HG03064 (cell line): ENCODE results near the gene AGTR1.
"Not testable (repeated sequence)": the region's sequence is repeated elsewhere in the genome, so short reads cannot be mapped to it uniquely, and the experiment has no call there.

Source experiments
- ATAC-seq: cut with Tn5 transposase; IDR thresholded peaks from one replicate; pipeline ENCODE4 v1.9.1; 2021; ENCODE audit warnings: low read depth; ENCODE audit not compliant: unreplicated experiment

The AGTR1 gene

DNA sequence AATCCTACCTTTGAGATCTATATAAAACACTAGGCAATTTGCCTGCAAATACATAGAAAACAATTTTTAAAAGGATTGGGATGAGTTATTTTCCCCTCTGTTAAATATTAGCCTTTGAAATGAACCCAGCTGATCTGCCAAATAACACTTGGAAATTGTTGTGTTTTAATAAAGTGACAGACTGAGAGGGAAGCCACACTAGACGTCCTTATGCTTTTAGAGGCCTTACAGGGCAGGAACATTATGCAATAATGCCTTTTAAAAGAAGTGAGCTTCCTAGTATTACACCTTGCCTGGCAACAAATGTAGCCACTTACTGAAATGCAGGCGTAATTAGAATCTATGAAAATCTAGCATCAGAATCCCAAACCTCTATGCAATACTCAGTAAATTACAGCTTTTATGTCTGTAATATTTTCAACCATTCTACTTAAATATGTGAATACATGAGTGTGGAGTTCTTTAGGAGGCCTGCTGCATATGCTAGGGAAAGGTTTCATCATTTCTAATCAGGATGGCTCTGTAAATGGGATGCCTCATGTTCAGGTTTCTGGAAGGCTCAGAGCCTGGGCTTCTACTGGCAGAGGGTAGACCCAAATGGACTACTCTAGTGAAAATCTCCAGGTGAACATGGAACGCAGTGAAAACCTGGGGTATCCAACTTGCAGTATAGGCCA lies 20.3 kb downstream of the AGTR1 start:
- ATAC-seq, result no peak

- no peak for ATAC-seq
These were observed 21.5 kb downstream of the AGTR1 start for GRCh38 chr3:148718982-148719862.

- ATAC-seq, result no peak
These were observed 23.2 kb downstream of the AGTR1 start for GRCh38 chr3:148720873-148721272.

GRCh38 chr3:148723631-148724030 lies 25.9 kb downstream of the AGTR1 start:
- ATAC-seq, result no peak

- ATAC-seq, result no peak
These were observed 29.5 kb downstream of the AGTR1 start for GRCh38 chr3:148727231-148727630.

GRCh38 chr3:148728753-148729152 lies 31.1 kb downstream of the AGTR1 start:
- ATAC-seq, result no peak

DNA sequence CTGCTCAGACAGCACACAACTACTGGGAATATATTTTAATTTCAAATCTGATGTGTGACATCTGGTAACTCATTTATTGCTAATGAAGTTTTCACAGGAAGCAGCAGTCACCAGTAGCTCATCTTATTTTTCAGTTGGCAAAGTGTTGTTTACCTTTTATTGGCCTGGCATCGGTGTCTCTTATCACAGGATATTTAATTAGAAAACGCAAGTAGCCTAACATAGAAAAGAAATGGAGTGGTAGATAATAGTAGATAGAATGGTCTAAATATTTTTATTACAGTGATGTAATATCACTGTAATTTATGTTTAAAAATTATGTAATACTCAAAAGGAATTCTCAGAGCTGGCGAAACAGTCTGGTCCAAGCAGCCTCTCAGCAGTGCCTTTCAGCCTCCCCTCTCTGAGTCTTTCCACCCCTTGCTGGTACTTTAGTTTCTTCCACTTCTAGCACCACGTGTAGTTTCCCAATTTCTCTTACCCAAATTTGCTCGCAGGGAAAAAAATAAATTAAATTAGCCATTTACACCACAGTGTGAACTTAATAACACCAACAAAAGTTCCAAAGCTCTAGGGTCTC lies 31.9 kb downstream of the AGTR1 start:
- ATAC-seq, result no peak

- ATAC-seq, result no peak
These were observed 33.0 kb downstream of the AGTR1 start for GRCh38 chr3:148730676-148731075.

DNA sequence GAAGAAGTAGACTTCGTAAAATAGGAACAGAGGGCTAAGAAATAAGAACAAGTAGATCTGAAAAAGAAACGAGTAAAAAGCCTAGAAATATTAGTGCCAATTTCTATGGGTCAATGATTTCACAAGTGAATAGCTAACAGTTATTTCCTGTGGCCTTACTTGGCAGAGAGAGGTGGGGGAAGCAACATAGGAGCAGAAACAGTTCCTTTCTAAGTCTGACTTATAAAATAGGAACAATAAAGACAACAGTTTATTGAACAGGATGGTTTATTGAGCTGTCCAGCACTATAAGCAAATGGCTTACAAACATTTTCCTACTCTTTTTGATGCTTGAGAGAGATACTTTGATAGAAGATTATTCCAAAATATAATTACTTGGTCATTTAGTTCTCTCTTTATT lies 37.9 kb downstream of the AGTR1 start:
- no peak for ATAC-seq

DNA sequence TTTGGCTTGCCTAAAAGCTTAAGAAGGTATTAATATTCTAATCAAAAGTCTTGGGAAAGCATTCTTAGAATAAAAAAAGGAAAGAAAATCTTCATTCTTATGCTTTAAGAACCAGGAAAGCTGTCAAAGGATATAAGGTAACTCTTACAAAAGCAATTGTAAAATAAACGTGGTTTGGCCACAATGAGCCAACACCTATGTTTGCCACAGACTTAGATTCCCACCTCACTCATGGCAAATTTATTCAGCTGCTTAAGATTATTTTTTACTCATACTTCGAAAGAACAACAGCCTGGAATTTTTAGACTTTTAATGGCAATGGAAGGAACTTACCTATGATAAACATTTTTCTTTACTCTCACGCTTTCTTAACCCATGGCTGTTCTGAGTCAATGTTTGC lies 38.4 kb downstream of the AGTR1 start:
- ATAC-seq, result no peak

- no peak for ATAC-seq
These were observed 39.4 kb downstream of the AGTR1 start for GRCh38 chr3:148737104-148737530.

DNA sequence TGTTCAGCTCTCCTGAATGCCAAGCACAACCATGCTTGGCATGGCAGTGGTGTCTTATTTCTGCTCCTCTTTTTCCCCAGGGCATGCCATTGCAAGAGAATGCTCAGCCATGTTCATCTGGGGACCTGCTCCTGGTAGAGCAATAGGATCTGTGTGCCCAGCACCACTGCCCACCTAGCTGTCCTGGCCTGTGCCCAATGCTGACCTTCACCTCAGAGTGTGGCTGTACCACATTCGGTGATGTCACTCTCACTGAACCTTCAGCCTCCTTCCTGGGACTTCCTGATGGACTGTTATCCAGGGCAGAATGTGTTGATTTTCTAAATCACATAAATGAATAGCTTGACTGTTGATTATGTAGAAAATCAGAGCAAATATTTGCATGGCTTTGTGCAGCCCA lies 42.0 kb downstream of the AGTR1 start:
- no peak for ATAC-seq

DNA sequence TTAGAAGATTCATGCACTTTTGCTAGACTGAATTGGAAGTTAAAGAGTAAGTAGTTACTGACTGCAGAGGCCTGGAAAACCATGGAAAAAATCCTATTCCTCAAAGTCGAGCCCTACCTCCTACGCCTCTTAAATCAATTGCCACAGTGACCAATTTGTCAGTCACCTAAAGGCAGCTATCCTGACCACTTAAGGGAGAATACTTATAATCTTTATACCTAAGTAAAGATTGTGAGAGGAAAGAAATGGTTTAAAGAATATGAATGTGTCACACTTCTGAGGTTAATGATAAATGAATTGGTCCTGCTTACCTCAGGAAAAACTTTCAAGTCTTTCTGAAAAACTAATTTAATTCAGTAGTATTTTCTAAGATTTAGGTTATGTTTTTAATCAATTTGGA lies 42.6 kb downstream of the AGTR1 start:
- no peak for ATAC-seq

DNA sequence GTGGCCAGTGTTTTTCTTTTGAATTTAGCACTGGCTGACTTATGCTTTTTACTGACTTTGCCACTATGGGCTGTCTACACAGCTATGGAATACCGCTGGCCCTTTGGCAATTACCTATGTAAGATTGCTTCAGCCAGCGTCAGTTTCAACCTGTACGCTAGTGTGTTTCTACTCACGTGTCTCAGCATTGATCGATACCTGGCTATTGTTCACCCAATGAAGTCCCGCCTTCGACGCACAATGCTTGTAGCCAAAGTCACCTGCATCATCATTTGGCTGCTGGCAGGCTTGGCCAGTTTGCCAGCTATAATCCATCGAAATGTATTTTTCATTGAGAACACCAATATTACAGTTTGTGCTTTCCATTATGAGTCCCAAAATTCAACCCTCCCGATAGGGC lies 43.5 kb downstream of the AGTR1 start:
- ATAC-seq, result no peak

GRCh38 chr3:148742118-148742517 lies 44.4 kb downstream of the AGTR1 start:
- no peak for ATAC-seq

DNA sequence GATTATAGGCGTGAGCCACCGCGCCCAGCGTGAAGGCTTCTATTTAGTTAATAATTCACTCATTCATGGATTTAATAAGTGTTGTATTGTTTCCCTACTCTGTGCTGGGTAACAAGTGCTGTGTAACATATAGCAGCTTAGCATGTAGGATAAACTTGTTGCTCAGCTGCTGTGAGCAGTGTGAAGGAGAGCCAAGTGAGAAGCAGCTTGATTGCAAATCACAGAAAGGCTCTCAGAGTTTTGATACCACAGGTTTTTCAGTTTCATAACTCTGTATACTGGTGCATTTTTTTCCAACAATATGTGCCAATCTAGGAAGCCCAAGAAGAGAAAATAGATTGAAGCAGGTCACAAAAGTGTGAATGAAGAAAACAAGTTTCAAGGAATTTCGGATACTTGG lies 48.4 kb downstream of the AGTR1 start:
- ATAC-seq, result no peak

DNA sequence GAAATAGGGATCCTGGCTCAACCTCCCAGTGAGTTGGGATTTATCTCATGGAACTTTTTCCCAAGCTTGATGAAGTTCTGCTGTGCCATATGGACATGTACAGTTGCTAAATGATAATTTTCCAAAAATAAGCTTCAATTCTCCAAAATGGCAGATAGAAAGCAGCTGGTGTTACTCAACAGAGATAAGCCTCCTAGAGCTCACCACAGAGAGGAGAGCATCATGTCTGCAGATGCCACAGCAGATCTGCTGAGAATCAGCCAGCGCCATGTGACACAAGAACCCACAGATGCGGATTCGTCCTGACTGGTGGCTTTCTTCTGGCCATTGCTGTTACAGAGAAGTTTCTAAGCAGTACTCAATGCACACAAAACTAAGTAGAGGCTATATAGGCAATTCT lies 50.6 kb downstream of the AGTR1 start:
- no peak for ATAC-seq

DNA sequence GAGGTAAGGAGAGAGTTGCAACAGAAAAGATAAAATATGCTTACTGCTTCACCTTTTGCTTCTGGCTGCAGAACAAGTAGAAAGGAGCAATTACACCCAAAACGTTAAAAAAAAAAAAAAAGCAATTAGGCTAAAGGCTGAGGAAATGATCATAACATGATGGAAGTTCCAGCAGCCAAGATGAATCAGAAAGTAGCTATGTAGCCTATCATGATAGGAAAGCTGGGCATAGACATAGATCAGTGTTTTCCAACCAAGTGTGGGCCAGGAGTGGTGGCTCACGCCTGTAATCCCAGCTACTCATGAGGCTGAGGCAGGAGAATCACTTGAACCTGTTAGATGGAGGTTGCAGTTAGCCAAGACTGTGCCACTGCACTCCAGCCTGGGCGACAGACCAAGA lies 52.6 kb downstream of the AGTR1 start:
- no peak for ATAC-seq

- ATAC-seq, result no peak
These were observed 53.8 kb downstream of the AGTR1 start for GRCh38 chr3:148751461-148751860.

DNA sequence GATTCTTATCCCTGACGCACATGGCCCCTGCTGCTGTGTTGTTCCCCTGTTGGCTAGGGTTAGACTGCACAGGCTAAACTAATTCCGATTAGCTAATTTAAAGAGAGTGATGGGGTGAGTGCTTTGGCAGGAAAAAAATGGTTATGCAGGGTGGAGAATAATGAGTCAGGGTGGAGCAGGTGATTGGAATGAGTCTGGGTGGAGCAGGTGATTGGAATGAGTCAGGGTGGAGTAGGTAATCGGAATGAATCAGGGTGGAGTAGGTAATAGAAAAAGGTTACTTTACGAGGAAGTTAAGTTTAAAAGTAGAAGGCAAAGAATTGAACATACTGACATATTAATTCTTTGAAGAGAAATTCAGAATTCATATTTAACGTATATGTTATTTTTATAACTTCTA lies 55.7 kb downstream of the AGTR1 start:
- ATAC-seq, result not testable (repeated sequence)

DNA sequence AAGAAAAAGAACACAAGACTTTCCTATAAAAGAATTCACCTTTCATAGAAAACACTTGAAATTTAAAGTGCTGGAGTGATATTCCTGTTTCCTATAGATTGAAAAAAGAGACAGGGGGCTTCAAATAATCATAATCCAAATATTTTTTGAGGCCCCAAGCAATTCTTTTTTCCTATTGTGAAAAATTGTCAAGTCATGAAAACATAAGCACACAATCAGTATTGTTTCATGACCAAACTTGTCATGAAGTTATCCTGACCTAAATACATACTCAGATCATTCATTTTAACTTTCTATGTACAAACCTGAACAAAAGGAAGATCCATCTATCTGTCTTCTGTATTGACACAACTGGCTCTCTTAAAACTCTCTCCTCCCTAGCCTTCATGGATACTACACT lies 57.9 kb downstream of the AGTR1 start:
- no peak for ATAC-seq

DNA sequence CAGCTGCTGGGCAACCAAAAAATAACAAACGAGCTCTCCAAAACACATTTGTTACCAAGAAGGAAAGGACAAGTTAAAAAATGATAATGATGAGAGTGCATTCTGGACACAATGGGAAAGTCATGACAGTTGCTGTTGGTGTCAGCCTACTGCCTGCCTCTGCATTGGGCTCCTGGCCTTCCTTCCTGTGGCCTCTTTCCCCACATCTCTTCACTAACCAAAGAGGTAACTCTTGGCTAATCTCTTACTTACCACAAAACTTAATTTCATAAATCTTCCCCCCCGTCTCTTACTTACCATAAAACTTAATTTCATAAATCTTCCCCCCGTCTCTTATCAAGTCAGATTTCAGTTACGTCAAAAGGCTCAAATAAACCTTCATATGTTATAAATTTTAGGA lies 58.6 kb downstream of the AGTR1 start:
- no peak for ATAC-seq
